Activated CD8-positive, alpha-beta memory T cell treated with anti-CD3 and anti-CD28 coated beads, Interleukin-2, amount 50 U/mL, for 1 hour (primary cell): ENCODE data around the gene CCDC93.
"Not testable (repeated sequence)": the region's sequence is repeated elsewhere in the genome, so short reads cannot be mapped to it uniquely, and the experiment has no call there.

ENCODE experiments used
- DNase-seq: peaks from one replicate; pipeline ENCODE4 v3.0.0-alpha.2; 2020; ENCODE audit errors: extremely low read depth

CCDC93 gene

GRCh38 chr2:118045286-118045685 is 31.4 kb upstream of the CCDC93 start:
- DNase-seq, result no peak

DNA sequence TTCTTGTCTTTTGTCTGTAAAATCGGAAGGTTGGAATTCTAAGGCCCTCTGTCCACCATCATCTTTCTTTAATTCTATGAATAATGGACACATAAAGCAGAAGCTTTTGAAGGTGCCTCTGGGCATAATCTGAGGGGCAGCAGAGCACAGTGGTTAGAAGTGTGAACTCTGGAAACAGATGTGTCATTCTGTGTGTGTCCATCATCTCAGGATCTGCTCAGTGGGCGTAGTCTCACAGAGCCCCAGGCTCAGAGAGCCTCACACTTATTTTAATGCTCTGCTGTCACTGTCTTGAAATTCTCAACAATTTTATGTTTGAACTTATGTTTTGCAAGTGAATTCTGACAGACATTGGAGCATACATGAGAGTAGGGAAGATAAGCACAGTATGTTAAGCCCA is 31.0 kb upstream of the CCDC93 start:
- DNase-seq, result no peak

DNA sequence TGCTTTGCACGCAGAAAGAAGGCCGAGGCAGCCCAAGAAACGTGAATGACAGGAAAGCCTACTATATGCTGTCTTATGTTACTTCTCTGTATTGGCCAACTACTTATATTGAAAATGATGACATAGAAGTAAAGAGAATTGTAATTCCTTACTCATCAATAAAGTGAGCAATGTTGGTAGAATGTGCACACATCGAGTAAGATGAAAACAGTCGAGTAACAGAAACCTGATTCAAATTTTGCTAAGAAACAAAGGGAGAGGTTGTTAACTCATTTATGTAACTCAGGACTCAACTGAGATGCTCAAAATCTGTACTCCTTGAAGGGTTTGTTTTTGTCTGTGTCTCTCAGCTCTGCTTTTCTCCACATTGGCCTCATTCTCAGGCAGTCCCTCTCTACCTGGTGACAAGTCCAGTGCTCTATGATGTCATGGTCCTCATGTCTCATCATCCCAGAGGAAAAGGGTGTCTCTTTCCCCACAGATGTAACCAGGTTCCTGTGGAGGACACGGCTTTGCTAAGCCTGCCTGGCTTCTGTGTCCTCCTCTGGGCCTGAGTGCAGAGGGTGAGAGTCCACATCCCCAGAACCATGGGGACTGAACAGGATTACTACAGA is 30.3 kb upstream of the CCDC93 start:
- no peak for DNase-seq

DNA sequence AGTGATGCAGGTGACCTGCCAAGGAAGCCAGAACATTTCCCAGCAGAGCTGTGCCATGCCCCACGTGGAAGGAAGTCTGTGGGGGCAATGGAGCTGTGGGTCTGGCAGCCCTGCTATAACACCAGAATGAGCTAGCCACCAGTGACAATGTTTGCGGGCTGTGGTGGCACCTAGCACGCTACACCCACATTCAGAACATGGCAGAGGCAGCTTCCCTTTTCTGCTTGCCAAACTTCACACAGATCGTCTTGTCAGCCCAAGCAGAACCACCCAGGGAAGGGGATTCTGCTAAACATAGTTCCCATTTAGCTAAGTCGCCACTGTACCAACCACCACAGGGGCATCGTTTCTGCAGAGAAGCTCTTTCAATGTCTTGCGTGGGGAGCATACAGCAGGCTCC is 27.0 kb upstream of the CCDC93 start:
- no peak for DNase-seq

GRCh38 chr2:118032169-118033013 is 18.5 kb upstream of the CCDC93 start:
- DNase-seq, result no peak

DNA sequence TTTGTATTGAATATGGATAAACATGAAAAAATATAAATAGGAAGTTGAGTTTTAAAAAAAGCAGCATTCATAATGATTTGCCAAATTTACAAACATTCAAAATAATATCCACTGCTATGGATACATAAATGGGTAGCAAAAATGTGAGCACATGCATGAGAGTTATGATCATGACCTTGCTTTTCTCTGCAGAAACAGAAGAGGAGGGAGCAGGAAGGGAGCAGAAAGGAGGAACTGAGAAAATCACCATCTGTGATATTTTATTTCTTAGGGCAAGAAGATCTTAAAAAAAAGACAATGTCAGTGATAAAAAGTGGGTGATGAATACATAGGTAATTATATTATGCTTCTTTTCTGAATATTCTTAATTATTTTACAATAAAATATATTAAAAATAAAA is 17.7 kb upstream of the CCDC93 start:
- no peak for DNase-seq

DNA sequence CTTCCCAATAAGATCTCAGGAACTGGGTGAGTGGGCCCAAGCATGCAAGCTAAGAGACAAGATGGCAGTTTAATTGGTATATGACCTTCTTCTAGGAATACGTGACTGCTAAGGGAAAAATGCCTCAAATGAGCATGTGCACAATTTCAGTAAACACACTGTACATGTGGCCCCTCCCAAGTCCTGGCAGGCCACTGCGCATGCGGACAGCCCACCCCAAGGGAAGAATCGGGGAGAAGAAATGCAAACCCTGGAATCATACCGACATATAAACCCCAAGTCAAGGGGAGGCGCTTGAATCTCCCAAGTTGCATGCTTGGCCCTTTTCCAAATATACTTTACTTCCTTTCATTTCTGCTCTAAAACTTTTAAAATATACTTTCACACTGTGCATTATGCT is 15.2 kb upstream of the CCDC93 start:
- DNase-seq, result no peak

GRCh38 chr2:118021356-118021755 is 7.5 kb upstream of the CCDC93 start:
- DNase-seq, result no peak

- no peak for DNase-seq
Measured at GRCh38 chr2:118019821-118020220, 6.0 kb upstream of the CCDC93 start.

DNA sequence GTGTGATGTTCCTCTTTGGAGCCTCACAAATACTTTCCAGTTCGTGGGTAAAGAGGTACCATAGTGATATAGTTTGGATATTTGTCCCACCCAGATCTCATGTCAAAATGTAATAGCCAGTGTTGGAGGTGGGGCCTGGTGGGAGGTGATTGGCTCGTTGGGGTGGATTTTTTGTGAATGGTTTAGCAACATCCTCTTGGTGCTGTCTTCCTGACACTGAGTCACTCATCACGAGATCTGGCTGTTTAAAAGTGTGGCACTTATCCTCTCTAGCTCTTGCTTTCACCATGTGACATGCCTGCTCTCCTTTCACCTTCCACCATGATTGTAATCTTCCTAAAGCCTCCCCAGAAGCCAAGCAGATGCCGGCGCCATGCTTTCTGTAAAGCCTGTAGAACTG is 3.0 kb upstream of the CCDC93 start:
- no peak for DNase-seq

GRCh38 chr2:118015761-118016160 is 1.9 kb upstream of the CCDC93 start:
- DNase-seq, result not testable (repeated sequence)

DNA sequence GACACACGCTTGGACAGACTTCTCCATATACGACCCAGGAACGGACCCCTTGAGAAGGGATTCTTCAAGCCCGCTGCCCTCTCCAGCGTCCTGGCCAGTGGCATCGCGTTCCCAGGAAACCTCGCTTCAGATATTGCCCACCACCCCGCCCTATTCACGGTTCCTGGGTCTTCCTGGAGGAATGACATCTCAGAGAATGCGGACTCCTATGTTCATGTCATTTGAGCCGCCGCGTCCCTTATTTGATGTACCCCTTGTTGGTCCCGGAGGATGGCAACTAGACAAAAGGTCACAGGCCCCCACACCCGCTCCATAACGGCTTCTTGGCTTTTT is 588 bp upstream of the CCDC93 start:
- no peak for DNase-seq

- no peak for DNase-seq
Measured at GRCh38 chr2:118013221-118013723, 598 bp downstream of the CCDC93 start.

GRCh38 chr2:118012778-118013177 is 1.1 kb downstream of the CCDC93 start:
- no peak for DNase-seq

- no peak for DNase-seq
Measured at GRCh38 chr2:118010473-118010872, 3.4 kb downstream of the CCDC93 start.

- no peak for DNase-seq
Measured at GRCh38 chr2:118006861-118007260, 7.0 kb downstream of the CCDC93 start.

DNA sequence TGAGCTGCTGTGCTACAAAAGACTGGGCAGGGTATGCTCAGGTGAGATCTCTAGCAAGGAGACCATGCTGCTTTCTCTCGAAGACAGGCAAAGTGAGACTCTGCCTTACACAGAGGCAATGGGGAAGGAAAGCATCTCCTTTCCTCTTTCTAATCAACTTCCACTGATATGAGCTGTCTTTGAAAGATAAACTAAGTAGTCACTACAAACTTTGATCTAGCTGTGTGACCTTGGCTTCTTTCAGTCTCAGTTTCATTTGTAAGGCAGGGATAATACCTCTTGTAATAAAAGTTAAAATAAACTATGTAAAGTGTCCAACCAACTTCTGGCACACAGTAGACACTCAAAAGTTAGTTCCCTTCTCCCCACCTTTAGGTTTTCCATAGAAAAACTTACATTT is 7.5 kb downstream of the CCDC93 start:
- DNase-seq, result no peak

DNA sequence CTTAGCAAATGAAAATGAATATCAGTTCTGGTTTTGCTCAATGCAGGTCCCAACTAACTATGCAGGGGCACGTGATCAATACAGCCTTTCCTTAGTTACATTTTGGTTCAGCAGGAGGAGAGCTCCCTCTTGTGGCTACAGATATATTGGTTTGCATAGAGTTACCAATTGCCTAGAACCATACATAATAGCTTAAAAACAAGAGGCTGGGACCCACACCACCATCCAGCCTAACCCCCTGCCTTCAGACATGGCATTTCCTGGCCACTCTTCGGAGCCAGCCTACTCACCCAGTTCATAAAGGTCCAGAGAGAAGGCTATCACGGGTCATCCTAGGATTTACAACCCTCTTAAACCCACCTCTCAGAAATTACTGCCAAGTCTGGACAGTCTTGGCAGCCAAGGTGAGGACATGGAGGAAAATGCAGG is 10.5 kb downstream of the CCDC93 start:
- no peak for DNase-seq

- DNase-seq, result no peak
Measured at GRCh38 chr2:118000041-118000440, 13.8 kb downstream of the CCDC93 start.

GRCh38 chr2:117997872-117998454 is 15.9 kb downstream of the CCDC93 start:
- no peak for DNase-seq

- DNase-seq, result no peak
Measured at GRCh38 chr2:117996525-117996924, 17.3 kb downstream of the CCDC93 start.

- DNase-seq, result no peak
Measured at GRCh38 chr2:117994729-117995128, 19.1 kb downstream of the CCDC93 start.

DNA sequence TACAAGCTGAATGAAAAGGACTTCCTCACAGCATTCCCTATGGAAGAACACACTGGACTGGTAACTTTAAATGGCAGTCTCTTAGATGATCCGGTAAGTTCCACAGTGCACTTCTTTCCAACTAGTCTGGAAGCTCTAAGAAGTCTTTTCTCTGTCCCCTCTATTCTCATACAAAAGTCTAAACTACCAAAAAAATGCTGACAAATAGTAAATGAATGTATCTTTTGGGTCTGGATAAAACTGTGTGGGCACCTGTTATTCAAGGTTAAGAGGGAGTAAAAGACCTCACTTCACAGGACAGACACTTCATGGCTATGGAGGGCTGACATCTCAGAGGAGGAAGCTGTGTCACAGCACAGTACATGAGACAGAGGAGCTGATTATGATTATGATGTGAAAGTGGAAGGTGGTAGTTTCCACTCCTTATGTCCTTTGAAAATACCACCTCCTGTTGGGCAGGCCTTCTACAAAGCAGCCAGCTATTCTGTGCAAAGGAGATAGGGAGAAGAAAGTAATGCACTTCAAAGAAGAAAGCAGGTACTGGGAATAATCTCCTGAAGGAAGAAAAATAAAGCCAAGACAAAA is 23.9 kb downstream of the CCDC93 start:
- no peak for DNase-seq
